Gastrocnemius medialis (tissue), 4 donors: ENCODE results near the gene TADA3. TPM values are rescaled to one million over a fixed set of nuclear protein-coding genes. Genes with fewer than 3 reads are reported as not detected.
A peak's percentile ranks its signal among the peaks of the same experiment; 100 is the strongest.

Experiments
- ATAC-seq, 2 donors: fragments of 150-250 bp; one replicate each; pipeline ENCODE4 v1.9.1; 2016
- DNase-seq, 2 donors: peaks; one replicate each; pipeline ENCODE4 v3.0.0-alpha.2; 2019
- H3K27ac ChIP-seq, 4 donors: fragments of 200-600 bp; sonication (generic); 1 replicate in 1 of 4; 2 replicates in 3 of 4; pipeline ENCODE4 v1.5.1; 2016 to 2018; ENCODE audit warnings: mild to moderate bottlenecking in 2 of 4, moderate library complexity in 1 of 4
- H3K27me3 ChIP-seq, 3 donors: fragments of 200-600 bp; sonication (generic) in 2 of 3; 1 replicate in 1 of 3; 2 replicates in 2 of 3; pipeline versions ENCODE4 v1.5.1 to v1.6.0; 2016 to 2019; ENCODE audit warnings: mild to moderate bottlenecking in 1 of 3, moderate library complexity in 1 of 3
- H3K36me3 ChIP-seq, 2 donors: fragments of 200-600 bp; sonication (generic) in 1 of 2; one replicate each; pipeline ENCODE4 v1.5.1; 2017 to 2018
- H3K4me1 ChIP-seq, 2 donors: fragments of 200-600 bp; sonication (generic) in 1 of 2; one replicate each; pipeline ENCODE4 v1.5.1; 2016 to 2017; ENCODE audit warnings: mild to moderate bottlenecking in 2 of 2
- H3K4me3 ChIP-seq, 4 donors: fragments of 200-600 bp; sonication (generic) in 3 of 4; 1 replicate in 1 of 4; 2 replicates in 3 of 4; pipeline ENCODE4 v1.5.1; 2016 to 2019; ENCODE audit warnings: mild to moderate bottlenecking in 2 of 4
- H3K9me3 ChIP-seq, 3 donors: fragments of 200-600 bp; sonication (generic) in 2 of 3; 1 replicate in 1 of 3; 2 replicates in 2 of 3; pipeline ENCODE4 v1.5.1; 2016 to 2019
- POLR2A ChIP-seq, 2 donors: fragments of 450-650 bp; IDR thresholded peaks; one replicate each; pipeline ENCODE4 v1.6.1; 2017; ENCODE audit warnings: antibody characterized with exemption in 2 of 2, mild to moderate bottlenecking in 2 of 2, moderate library complexity in 2 of 2
- in situ Hi-C, 4 donors: fragments of 200-750 bp; cut with MboI; loops; one replicate each; pipeline versions ENCODE4 v1.15.0 to v1.8.0; 2017; ENCODE audit warnings: low sequenced_read_pairs in 4 of 4
- intact Hi-C: fragments of 100-400 bp; cut with DNase I; formaldehyde crosslinking; loops from one replicate; pipeline ENCODE4 v1.15.1; 2023; ENCODE audit warnings: low total_unique reads
- total RNA-seq, 4 donors: library from RNA; depleted of rRNA; stranded (reverse); fragments of >200 nt; gene quantifications; one replicate each; pipeline versions ENCODE4 v1.1.0 to v1.2.3, GENCODE V29; 2016
- TF ChIP-seq, protein P1 (sequence below), 5 experiments: fragments of 450-650 bp in 3 of 5; fragments of 200-600 bp in 2 of 5; sonication (generic) in 2 of 5; IDR thresholded peaks in 4 of 5; conservative IDR thresholded peaks in 1 of 5; 1 replicate in 4 of 5; 2 replicates in 1 of 5; pipeline ENCODE4 v1.5.1; 2016 to 2019; ENCODE audit warnings: antibody characterized with exemption in 5 of 5, mild to moderate bottlenecking in 3 of 5, moderate library complexity in 3 of 5

TADA3 gene
- total RNA-seq, 4 donors from 2014 or later: 58.1 to 83.5 (median 66.7) TPM

DNA sequence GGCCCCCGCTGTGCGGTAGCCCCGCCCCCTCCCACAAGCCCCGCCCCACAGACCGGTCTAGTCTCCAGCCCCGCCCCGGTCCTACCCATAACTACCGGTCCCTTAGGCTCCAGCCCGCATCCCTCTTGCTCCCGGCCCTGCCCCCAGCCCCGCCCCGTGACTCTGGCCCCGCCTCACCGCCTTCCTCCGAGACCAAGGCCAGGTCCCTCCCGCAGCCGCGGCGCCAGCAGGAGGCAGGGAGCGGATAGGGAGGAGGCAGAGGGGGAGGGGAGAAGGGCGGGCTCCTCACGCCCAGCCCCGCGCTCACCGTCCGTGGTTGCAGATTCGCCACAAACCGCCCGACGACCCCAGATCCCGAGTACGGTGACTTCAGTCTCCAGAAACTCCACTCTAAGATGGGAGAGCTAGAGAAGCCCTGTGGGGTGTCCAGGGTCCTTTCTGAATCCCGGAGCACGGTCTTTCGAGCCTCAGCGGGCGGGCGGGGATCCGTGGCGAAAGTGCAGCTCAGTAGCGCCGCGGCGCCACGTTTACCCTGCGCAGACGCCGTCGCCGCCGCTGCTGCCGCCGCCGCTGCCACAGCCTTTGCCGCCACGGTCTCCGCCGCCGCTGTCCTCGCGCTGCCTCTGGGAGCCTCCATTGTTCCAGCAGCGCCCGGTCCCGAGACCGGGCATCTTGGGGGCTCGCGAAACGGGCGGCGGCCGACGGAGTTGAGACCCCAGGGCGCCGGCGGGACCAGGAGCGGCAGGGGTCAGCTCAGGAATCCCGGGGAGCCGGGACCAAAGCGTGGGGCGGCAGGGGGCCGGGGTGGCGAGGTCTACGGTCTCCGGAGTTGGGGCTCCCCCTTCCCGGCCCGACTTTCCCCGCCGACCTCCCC lies 60.8 kb downstream of the TADA3 start, which contains the start of gene BRPF1:
TSS of gene BRPF1 (plus strand) at position 530 of the 874 bp plus-strand sequence. CDS start 2,406 bp downstream, outside the sequence.
- TF ChIP-seq, protein P1, sequence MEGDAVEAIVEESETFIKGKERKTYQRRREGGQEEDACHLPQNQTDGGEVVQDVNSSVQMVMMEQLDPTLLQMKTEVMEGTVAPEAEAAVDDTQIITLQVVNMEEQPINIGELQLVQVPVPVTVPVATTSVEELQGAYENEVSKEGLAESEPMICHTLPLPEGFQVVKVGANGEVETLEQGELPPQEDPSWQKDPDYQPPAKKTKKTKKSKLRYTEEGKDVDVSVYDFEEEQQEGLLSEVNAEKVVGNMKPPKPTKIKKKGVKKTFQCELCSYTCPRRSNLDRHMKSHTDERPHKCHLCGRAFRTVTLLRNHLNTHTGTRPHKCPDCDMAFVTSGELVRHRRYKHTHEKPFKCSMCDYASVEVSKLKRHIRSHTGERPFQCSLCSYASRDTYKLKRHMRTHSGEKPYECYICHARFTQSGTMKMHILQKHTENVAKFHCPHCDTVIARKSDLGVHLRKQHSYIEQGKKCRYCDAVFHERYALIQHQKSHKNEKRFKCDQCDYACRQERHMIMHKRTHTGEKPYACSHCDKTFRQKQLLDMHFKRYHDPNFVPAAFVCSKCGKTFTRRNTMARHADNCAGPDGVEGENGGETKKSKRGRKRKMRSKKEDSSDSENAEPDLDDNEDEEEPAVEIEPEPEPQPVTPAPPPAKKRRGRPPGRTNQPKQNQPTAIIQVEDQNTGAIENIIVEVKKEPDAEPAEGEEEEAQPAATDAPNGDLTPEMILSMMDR (IDR thresholded peaks at IDR 0.05 in 4 of 5, conservative IDR thresholded peaks at IDR 0.05 in 1 of 5): peak in 2 of 5 experiments; percentile 20 to 28
- peak; percentile 27 to 58 for TF ChIP-seq POLR2A (IDR thresholded peaks at IDR 0.05)
- peaks cover 0 to 13% of the 10 kb centered on the region in 2 donors for H3K36me3 ChIP-seq
- in situ Hi-C loops (no loop called here), intact Hi-C loops (loop anchor here (1.0 to 5.0 kb wide), 6 partner anchors 18 to 335 kb away; partner anchors contain the start of genes MTMR14, OGG1, SETD5 and TADA3)
- ATAC-seq: peak; percentile 90 to 92
- no peaks in the 10 kb centered on the region for H3K27me3 ChIP-seq
- H3K4me1 ChIP-seq: peaks cover 16 to 21% of the 10 kb centered on the region in 2 donors
- H3K9me3 ChIP-seq: no peaks in the 10 kb centered on the region
- DNase-seq: peak; percentile 99 to 100
- peak within 1 kb of the TSS; percentile 87 to 92 (median 90) for H3K4me3 ChIP-seq
- H3K27ac ChIP-seq: peak within 1 kb of the TSS; percentile 90 to 99 (median 96)

DNA sequence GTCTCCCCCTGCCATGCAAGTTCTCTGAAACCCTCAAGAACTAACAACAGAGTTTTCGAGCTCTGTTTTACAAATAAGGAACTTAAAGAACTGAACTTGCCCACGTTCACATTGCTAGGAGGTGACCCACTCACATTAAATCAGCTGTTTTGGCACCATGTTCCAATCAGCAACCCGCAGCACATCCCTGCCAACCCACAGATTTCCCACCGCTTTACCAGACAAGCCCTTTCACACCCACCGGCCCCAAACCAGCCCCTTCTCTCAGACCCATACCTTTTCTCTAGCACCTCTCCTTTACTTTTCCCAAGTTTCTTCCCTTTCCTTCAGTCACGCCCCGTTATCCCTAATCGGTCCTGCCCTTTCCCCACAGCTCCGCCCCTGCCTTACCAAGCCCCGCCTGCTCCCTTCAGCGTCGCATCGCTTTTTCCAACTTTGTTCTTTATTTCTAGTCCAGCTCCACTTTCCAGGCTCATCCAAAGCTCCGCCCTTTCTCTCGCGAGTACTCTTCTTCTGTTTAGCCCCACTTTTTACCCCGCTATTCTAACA lies 61.5 kb downstream of the TADA3 start:
- Histone ChIP-seq H3K4me1 (peaks cover 16 to 21% of the 10 kb centered on the region in 2 donors), H3K27ac (peak overlapping the region; percentile 90 to 99 (median 96)), H3K9me3 (no peaks in the 10 kb centered on the region), H3K27me3 (no peaks in the 10 kb centered on the region), H3K36me3 (peaks cover 0 to 8% of the 10 kb centered on the region in 2 donors), H3K4me3 (peak overlapping the region; percentile 79 to 92 (median 90))
- in situ Hi-C loops: no loop called here
- intact Hi-C loops: loop anchor here (1.0 to 5.0 kb wide), 6 partner anchors 19 to 334 kb away; partner anchors contain the start of genes MTMR14, OGG1, SETD5 and TADA3
- ATAC-seq (peak; percentile 81 to 82), DNase-seq (no peak)
- no peak for TF ChIP-seq POLR2A (IDR thresholded peaks at IDR 0.05)
- TF ChIP-seq, protein P1 (IDR thresholded peaks at IDR 0.05 in 4 of 5, conservative IDR thresholded peaks at IDR 0.05 in 1 of 5): no peak

Other genes starting within 250 kb of the TADA3 start
- not detected for gene LHFPL4, start 238.7 kb downstream of the TADA3 start, total RNA-seq
- gene MTMR14, start 143.0 kb downstream of the TADA3 start, total RNA-seq: 10 to 100 TPM; 53.7 to 87.0 (median 68.3) TPM
- gene CPNE9, start 88.6 kb downstream of the TADA3 start, total RNA-seq: not detected
- gene BRPF1, start 60.7 kb downstream of the TADA3 start, total RNA-seq: 10 to 100 TPM; 12.0 to 19.5 (median 14.7) TPM
- gene OGG1, start 42.5 kb downstream of the TADA3 start, total RNA-seq: 10 to 100 TPM in 1 of 4 donors, 1 to 10 TPM in 3; 4.1 to 13.3 (median 7.4) TPM
- gene CAMK1, start 22.5 kb downstream of the TADA3 start, total RNA-seq: 10 to 100 TPM in 1 of 4 donors, 1 to 10 TPM in 3; 2.1 to 11.6 (median 8.0) TPM
- gene ARPC4, start 609 bp upstream of the TADA3 start, total RNA-seq: 100 to 1,000 TPM in 3 of 4 donors, 10 to 100 TPM in 1; 96.8 to 147 (median 143) TPM
- 10 to 100 TPM in 2 of 4 donors, 1 to 10 TPM in 2; 3.2 to 17.6 (median 8.5) TPM for gene TTLL3, start 17.8 kb upstream of the TADA3 start, total RNA-seq
- gene RPUSD3, start 51.5 kb upstream of the TADA3 start, total RNA-seq: 10 to 100 TPM; 72.7 to 96.7 (median 75.5) TPM
- 10 to 100 TPM in 1 of 4 donors, 1 to 10 TPM in 3; 1.4 to 13.4 (median 3.5) TPM for gene CIDEC, start 87.8 kb upstream of the TADA3 start, total RNA-seq
- gene JAGN1, start 98.1 kb upstream of the TADA3 start, total RNA-seq: 10 to 100 TPM; 42.8 to 96.4 (median 67.0) TPM
- gene IL17RE, start 110.4 kb upstream of the TADA3 start, total RNA-seq: 1 to 10 TPM in 1 of 4 donors, under 1 TPM in 2, not detected in 1; 0.20 to 1.5 (median 0.64) TPM
- 10 to 100 TPM; 14.8 to 67.3 (median 47.2) TPM for gene IL17RC, start 124.6 kb upstream of the TADA3 start, total RNA-seq
- gene CRELD1, start 141.4 kb upstream of the TADA3 start, total RNA-seq: 10 to 100 TPM; 31.6 to 42.3 (median 37.1) TPM
- gene PRRT3, start 159.9 kb upstream of the TADA3 start, total RNA-seq: 1 to 10 TPM in 3 of 4 donors, under 1 TPM in 1; 0.92 to 7.4 (median 2.5) TPM
- gene EMC3, start 194.4 kb upstream of the TADA3 start, total RNA-seq: 100 to 1,000 TPM; 147 to 329 (median 204) TPM
- gene FANCD2, start 234.0 kb upstream of the TADA3 start, total RNA-seq: 1 to 10 TPM in 1 of 4 donors, under 1 TPM in 2, not detected in 1; 0.46 to 1.3 (median 0.58) TPM